Measurements from ENCODE around the gene TRAPPC12. TPM values are rescaled to one million over a fixed set of nuclear protein-coding genes. Genes with fewer than 3 reads are reported as not detected.

Gene TRAPPC12
- total RNA-seq, 4 donors from 2014 or later: 78.2 to 341 (median 183) TPM

GRCh38 chr2:3338340-3338739 lies 41.2 kb upstream of the TRAPPC12 start:
- no peaks in the 10 kb centered on the region for H3K9me3 ChIP-seq
- no peak for TF ChIP-seq POLR2AphosphoS5 (IDR thresholded peaks at IDR 0.05)
- TF ChIP-seq EP300 (IDR thresholded peaks at IDR 0.05; ENCODE audit: low read depth): no peak
- TF ChIP-seq CTCF (IDR thresholded peaks at IDR 0.05): no peak
- TF ChIP-seq POLR2A (IDR thresholded peaks at IDR 0.05): no peak
- intact Hi-C loops (cut with DNase I; ENCODE audit: low total_unique reads) (no loop called here), in situ Hi-C loops (cut with MboI; ENCODE audit: low pct_ligation_motif_present in 1 of 4, low pct_unique_long_range_greater_than_20kb in 1 of 4, low sequenced_read_pairs in 3 of 4) (no loop called here)
- no peak overlapping the region for H3K4me3 ChIP-seq
- no peaks in the 10 kb centered on the region for H3K27me3 ChIP-seq
- H3K36me3 ChIP-seq: no peaks in the 10 kb centered on the region
- H3K27ac ChIP-seq: no peak overlapping the region
- no peaks in the 10 kb centered on the region for H3K4me1 ChIP-seq
- no peak for DNase-seq
- WGBS, 2 donors (ENCODE audit: low coverage in 1 of 2): 95 to 100% methylated on average over 3 to 10 of the region's 10 CpGs

- WGBS, 2 donors (ENCODE audit: low coverage in 1 of 2): 92 to 93% methylated on average over 5 to 10 of the region's 10 CpGs
- Histone ChIP-seq H3K27me3 (no peaks in the 10 kb centered on the region), H3K4me1 (no peaks in the 10 kb centered on the region), H3K36me3 (no peaks in the 10 kb centered on the region), H3K27ac (no peak overlapping the region), H3K9me3 (no peaks in the 10 kb centered on the region), H3K4me3 (no peak overlapping the region)
- in situ Hi-C loops (cut with MboI; ENCODE audit: low pct_ligation_motif_present in 1 of 4, low pct_unique_long_range_greater_than_20kb in 1 of 4, low sequenced_read_pairs in 3 of 4): no loop called here
- intact Hi-C loops (cut with DNase I; ENCODE audit: low total_unique reads): no loop called here
- no peak for DNase-seq
- TF ChIP-seq POLR2AphosphoS5 (IDR thresholded peaks at IDR 0.05) (no peak), EP300 (IDR thresholded peaks at IDR 0.05; ENCODE audit: low read depth) (no peak)
Observed at GRCh38 chr2:3340144-3340543, 39.4 kb upstream of the TRAPPC12 start.

GRCh38 chr2:3341336-3341735 lies 38.2 kb upstream of the TRAPPC12 start:
- intact Hi-C loops (cut with DNase I; ENCODE audit: low total_unique reads): no loop called here
- in situ Hi-C loops (cut with MboI; ENCODE audit: low pct_ligation_motif_present in 1 of 4, low pct_unique_long_range_greater_than_20kb in 1 of 4, low sequenced_read_pairs in 3 of 4): no loop called here
- Histone ChIP-seq H3K27ac (no peak overlapping the region), H3K4me3 (no peak overlapping the region), H3K36me3 (no peaks in the 10 kb centered on the region), H3K4me1 (no peaks in the 10 kb centered on the region), H3K9me3 (no peaks in the 10 kb centered on the region), H3K27me3 (no peaks in the 10 kb centered on the region)
- WGBS, 2 donors (ENCODE audit: low coverage in 1 of 2): 95 to 100% methylated on average over 1 to 8 of the region's 8 CpGs
- no peak for TF ChIP-seq CTCF (IDR thresholded peaks at IDR 0.05)
- TF ChIP-seq POLR2A (IDR thresholded peaks at IDR 0.05): no peak
- no peak for TF ChIP-seq EP300 (IDR thresholded peaks at IDR 0.05; ENCODE audit: low read depth)
- no peak for TF ChIP-seq POLR2AphosphoS5 (IDR thresholded peaks at IDR 0.05)
- no peak for DNase-seq

GRCh38 chr2:3342324-3342723 lies 37.2 kb upstream of the TRAPPC12 start:
- intact Hi-C loops (cut with DNase I; ENCODE audit: low total_unique reads): no loop called here
- in situ Hi-C loops (cut with MboI; ENCODE audit: low pct_ligation_motif_present in 1 of 4, low pct_unique_long_range_greater_than_20kb in 1 of 4, low sequenced_read_pairs in 3 of 4): no loop called here

More at GRCh38 chr2:3342324-3342723, 37.2 kb upstream of the TRAPPC12 start:
- DNase-seq: no peak
- Histone ChIP-seq H3K4me3 (no peak overlapping the region), H3K27me3 (no peaks in the 10 kb centered on the region), H3K9me3 (no peaks in the 10 kb centered on the region), H3K27ac (no peak overlapping the region), H3K36me3 (no peaks in the 10 kb centered on the region), H3K4me1 (no peaks in the 10 kb centered on the region)
- 94 to 100% methylated on average over 1 to 9 of the region's 9 CpGs for WGBS, 2 donors (ENCODE audit: low coverage in 1 of 2)
- no peak for TF ChIP-seq POLR2A (IDR thresholded peaks at IDR 0.05)
- TF ChIP-seq EP300 (IDR thresholded peaks at IDR 0.05; ENCODE audit: low read depth): no peak
- TF ChIP-seq CTCF (IDR thresholded peaks at IDR 0.05): no peak
- TF ChIP-seq POLR2AphosphoS5 (IDR thresholded peaks at IDR 0.05): no peak

Data from transverse colon (tissue), 4 donors.